Body of pancreas (tissue), 4 donors: ENCODE measurements around the gene ABR.

Experiments
- CTCF ChIP-seq, 7 experiments: fragments of 450-650 bp in 4 of 7; fragments of 200-600 bp in 3 of 7; sonication (generic) in 3 of 7; IDR thresholded peaks; one replicate each; pipeline ENCODE4 v1.5.1; 2016 to 2019; ENCODE audit warnings: antibody characterized with exemption in 7 of 7
- POLR2A ChIP-seq, 3 donors: fragments of 450-650 bp; IDR thresholded peaks; one replicate each; pipeline ENCODE4 v1.6.1; 2016; ENCODE audit warnings: antibody characterized with exemption in 3 of 3, mild to moderate bottlenecking in 2 of 3

- TF ChIP-seq CTCF (IDR thresholded peaks at IDR 0.05) (no peak), POLR2A (IDR thresholded peaks at IDR 0.05) (no peak)
Observed at GRCh38 chr17:1226308-1226707, 46.5 kb upstream of the ABR start.
